K562 (cell line): ENCODE measurements around the gene DRC3. TPM values are rescaled to one million over a fixed set of nuclear protein-coding genes. Genes with fewer than 3 reads are reported as not detected.

ENCODE experiments used
- ATAC-seq: fragments of 200-7000 bp; cut with Tn5 transposase; 3 replicates; pipeline ENCODE4 v1.9.1; 2020; ENCODE audit warnings: moderate library complexity
- BruUV-seq: library from RNA; stranded (reverse); fragments of 400-500 nt; replicated peaks from 2 replicates; lab custom pipeline; 2021; lab: Mats Ljungman, UMichigan
- CTCF ChIA-PET: fragments of 300-600 bp; formaldehyde crosslinking; extraction: SDS; loops from one replicate; lab custom pipeline; 2021; ENCODE audit warnings: low intra/inter-chr PET ratio; lab: Yijun Ruan, JAX
- POLR2A ChIA-PET: fragments of 300-600, 350-650 bp; sonication (Branson Sonifier 250); formaldehyde crosslinking; extraction: SDS; loops from one replicate; lab custom pipeline; 2021; ENCODE audit warnings: antibody characterized with exemption, inconsistent platforms; lab: Yijun Ruan, JAX
- DNase-seq, 4 experiments: peaks; one replicate each; pipeline versions ENCODE4 v3.0.0 to v3.0.0-alpha.2; 2011 to 2018; ENCODE audit warnings: low spot score in 3 of 4, mixed read lengths in 3 of 4; ENCODE audit errors: extremely low read depth in 1 of 4
- FAIRE-seq: peaks from 2 replicates; lab custom pipeline; 2011; peaks lifted over from hg19 to GRCh38; lab: Jason Lieb, UNC
- H2AFZ ChIP-seq: 2 replicates; pipeline ENCODE4 v1.6.0; 2011; ENCODE audit warnings: low read depth, low read length, control low read depth, inconsistent platforms
- H3K27ac ChIP-seq: fragments of 200-600 bp; 3 replicates; pipeline ENCODE4 v1.8.0; 2011; ENCODE audit warnings: low read depth, mild to moderate bottlenecking, control low read depth, inconsistent platforms, low read length, moderate library complexity, mixed read lengths; ENCODE audit errors: extremely low read depth
- H3K27me3 ChIP-seq, 2 experiments: fragments of 300-600 bp in 1 of 2; 2 replicates in 1 of 2; 3 replicates in 1 of 2; pipeline versions ENCODE4 v1.6.0 to v1.8.0; 2011; ENCODE audit warnings: inconsistent platforms in 2 of 2, low read length in 2 of 2, mild to moderate bottlenecking in 1 of 2, mixed read lengths in 1 of 2, moderate library complexity in 1 of 2; ENCODE audit not compliant: control insufficient read depth in 2 of 2, insufficient read depth in 2 of 2
- H3K36me3 ChIP-seq: fragments of 300-600 bp; 3 replicates; pipeline ENCODE4 v1.8.0; 2011; ENCODE audit warnings: mild to moderate bottlenecking, low read length, inconsistent platforms; ENCODE audit not compliant: control insufficient read depth, insufficient read depth
- H3K4me1 ChIP-seq, 2 experiments: fragments of 200-600 bp in 1 of 2; replicated peaks in 1 of 2; 2 replicates in 1 of 2; 3 replicates in 1 of 2; pipeline versions ENCODE4 v1.5.1 to v1.8.0; 2011; ENCODE audit warnings: inconsistent platforms in 2 of 2, low read length in 2 of 2, mild to moderate bottlenecking in 1 of 2, mixed read lengths in 1 of 2, moderate library complexity in 1 of 2; ENCODE audit not compliant: control insufficient read depth in 2 of 2, insufficient read depth in 2 of 2
- H3K4me2 ChIP-seq: 2 replicates; pipeline ENCODE4 v1.6.1; 2011; ENCODE audit warnings: low read length, control low read depth, inconsistent platforms, mixed read lengths; ENCODE audit not compliant: insufficient read depth
- H3K4me3 ChIP-seq: fragments of 200-600 bp; sonication (generic), shearing (Covaris generic); 2 replicates; pipeline ENCODE4 v1.5.1; 2016; ENCODE audit warnings: control low read depth, inconsistent platforms
- H3K79me2 ChIP-seq: fragments of 200-600 bp; 3 replicates; pipeline ENCODE4 v1.8.0; 2011; ENCODE audit warnings: low read length, inconsistent platforms; ENCODE audit not compliant: control insufficient read depth, insufficient read depth
- H3K9ac ChIP-seq, 2 experiments: 2 replicates each; pipeline versions ENCODE4 v1.6.0 to v1.6.1; 2011; ENCODE audit warnings: low read depth in 2 of 2, low read length in 2 of 2, control low read depth in 1 of 2, inconsistent platforms in 1 of 2, mild to moderate bottlenecking in 1 of 2, mixed read lengths in 1 of 2; ENCODE audit not compliant: insufficient read depth in 1 of 2
- H3K9me1 ChIP-seq: one replicate; pipeline ENCODE4 v1.6.0; 2011; ENCODE audit warnings: inconsistent platforms, mild to moderate bottlenecking, low read length, moderate library complexity; ENCODE audit not compliant: control insufficient read depth, insufficient read depth
- H3K9me3 ChIP-seq: replicated peaks from 2 replicates; pipeline ENCODE4 v1.5.1; 2011; ENCODE audit warnings: low read depth, low read length, inconsistent platforms; ENCODE audit not compliant: control insufficient read depth, insufficient read depth
- H4K20me1 ChIP-seq: replicated peaks from 2 replicates; pipeline ENCODE4 v1.6.1; 2011; ENCODE audit warnings: low read length, inconsistent platforms, mixed read lengths; ENCODE audit not compliant: control insufficient read depth, insufficient read depth
- CHAMP1 ChIP-seq: fragments of 450-650 bp; IDR thresholded peaks from 2 replicates; pipeline ENCODE4 v1.6.1; 2016; ENCODE audit warnings: mild to moderate bottlenecking
- HCFC1 ChIP-seq: IDR thresholded peaks from 2 replicates; pipeline ENCODE4 v1.6.1; 2012; ENCODE audit warnings: low read depth, low read length, improper control_type of control experiment
- ILK ChIP-seq: fragments of 450-650 bp; IDR thresholded peaks from 2 replicates; pipeline ENCODE4 v1.6.1; 2016; ENCODE audit warnings: missing genetic modification characterization, low read depth, mild to moderate bottlenecking, missing compliant biosample characterization, moderate library complexity, borderline replicate concordance
- MNT ChIP-seq, 2 experiments: fragments of 450-650 bp; conservative IDR thresholded peaks; 2 replicates each; pipeline ENCODE4 v1.6.1; 2017; ENCODE audit warnings: mild to moderate bottlenecking in 2 of 2, moderate library complexity in 2 of 2
- RAD21 ChIP-seq, 2 experiments: fragments of 250-450 bp in 1 of 2; fragments of 450-650 bp in 1 of 2; sonication (Bioruptor Pico) in 1 of 2; formaldehyde crosslinking in 1 of 2; IDR thresholded peaks in 1 of 2; conservative IDR thresholded peaks in 1 of 2; 2 replicates each; pipeline versions ENCODE4 v1.4.0 to v1.8.0; 2020 to 2022; ENCODE audit warnings: mild to moderate bottlenecking in 2 of 2, moderate library complexity in 1 of 2
- WGBS: fragments of 100-300 bp; shearing (Covaris generic); methylation state at CpG from one replicate; pipeline ENCODE4 v1.1.6; 2016; ENCODE audit warnings: low coverage, mixed read lengths; ENCODE audit not compliant: insufficient coverage; ENCODE audit errors: missing lambda C conversion rate; 5-methylcytosine and 5-hydroxymethylcytosine counted together
- in situ Hi-C: fragments of 300-500 bp; cut with MboI; formaldehyde crosslinking; loops from 4 replicates; pipeline ENCODE4 v1.15.0; 2018; ENCODE audit warnings: inconsistent platforms, mixed read lengths
- intact Hi-C: fragments of 100-400 bp; cut with micrococcal nuclease; formaldehyde crosslinking; loops from 2 replicates; pipeline ENCODE4 v1.14.2; 2022
- polyA plus RNA-seq, 8 experiments: library from polyadenylated mRNA; depleted of rRNA in 4 of 8; stranded (reverse) in 5 of 8; unstranded in 3 of 8; fragments of >200 nt; fragmentation: Nextera tagmentation in 2 of 8; fragmentation: Illumina TruSeq in 1 of 8; extraction: Ambion mirVana in 2 of 8; extraction: Trizol in 1 of 8; gene quantifications; 2 replicates each; pipeline versions ENCODE4 v1.2.1 to v1.2.3, GENCODE V29; 2011 to 2014; ENCODE audit warnings: inconsistent platforms in 1 of 8, missing spikeins in 1 of 8
- total RNA-seq, 7 experiments: library from RNA; depleted of rRNA in 6 of 7; stranded (reverse); fragments of >200 nt in 6 of 7; fragmentation: Illumina TruSeq in 2 of 7; extraction: Trizol in 2 of 7; gene quantifications; 2 replicates each; pipeline versions ENCODE4 v1.2.1 to v1.2.3, GENCODE V29; 2011 to 2021; ENCODE audit warnings: low replicate concordance in 1 of 7
- TF ChIP-seq, protein P1 (sequence below): sonication (generic); formaldehyde crosslinking; IDR thresholded peaks from 2 replicates; pipeline ENCODE4 v1.8.0; 2022; ENCODE audit warnings: missing genetic modification reagents, mild to moderate bottlenecking, moderate library complexity, borderline replicate concordance
- TF ChIP-seq, protein P2 (sequence below), 3 experiments: IDR thresholded peaks in 2 of 3; conservative IDR thresholded peaks in 1 of 3; 2 replicates each; pipeline ENCODE4 v1.5.1; 2011 to 2012; ENCODE audit warnings: low read length in 3 of 3, mild to moderate bottlenecking in 3 of 3, control low read depth in 2 of 3, improper control_type of control experiment in 1 of 3, inconsistent platforms in 1 of 3, low read depth in 1 of 3, mixed read lengths in 1 of 3, moderate library complexity in 1 of 3; ENCODE audit not compliant: insufficient read depth in 2 of 3
- TF ChIP-seq, protein P3 (sequence below): fragments of 250-450 bp; sonication (Bioruptor Pico); IDR thresholded peaks from 2 replicates; pipeline ENCODE4 v1.8.0; 2021; ENCODE audit warnings: moderate library complexity, mild to moderate bottlenecking, inconsistent platforms

DRC3 gene
- total and polyA plus RNA-seq, 9 of the 15 experiments (the other 6 are each of a cell fraction or from before 2014, with no cell fraction given): 0.10 to 0.84 (median 0.30) TPM; not detected in 3

DNA sequence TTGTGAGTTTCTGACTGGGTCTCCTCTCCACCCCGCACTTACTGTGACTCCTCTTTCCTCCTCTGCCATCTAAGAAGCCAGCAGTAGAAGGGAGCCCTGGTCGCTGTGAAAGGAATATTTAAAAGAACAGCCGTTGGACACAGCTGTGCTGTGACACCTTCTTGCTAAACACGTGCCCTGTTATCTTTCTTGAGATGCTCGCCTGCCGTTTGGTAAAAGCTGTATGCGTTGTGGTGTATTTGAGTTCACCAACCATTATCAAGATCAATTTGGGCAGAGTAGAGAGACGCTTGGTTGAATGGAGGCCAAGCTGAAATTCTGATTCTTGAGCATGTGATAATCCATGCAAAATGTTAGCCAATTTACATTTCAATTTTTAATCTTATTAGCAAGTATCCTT, 70.3 kb downstream of the DRC3 start (continued):
- TF ChIP-seq MNT (conservative IDR thresholded peaks at IDR 0.05) (peak in 1 of 2 experiments; percentile 61; a peak in 1 of 4 replicates), CHAMP1 (no peak)
- TF ChIP-seq, protein P1, sequence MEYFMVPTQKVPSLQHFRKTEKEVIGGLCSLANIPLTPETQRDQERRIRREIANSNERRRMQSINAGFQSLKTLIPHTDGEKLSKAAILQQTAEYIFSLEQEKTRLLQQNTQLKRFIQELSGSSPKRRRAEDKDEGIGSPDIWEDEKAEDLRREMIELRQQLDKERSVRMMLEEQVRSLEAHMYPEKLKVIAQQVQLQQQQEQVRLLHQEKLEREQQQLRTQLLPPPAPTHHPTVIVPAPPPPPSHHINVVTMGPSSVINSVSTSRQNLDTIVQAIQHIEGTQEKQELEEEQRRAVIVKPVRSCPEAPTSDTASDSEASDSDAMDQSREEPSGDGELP (CRISPR knock-in tag): peak; percentile 40; the same call in 1 of the 2 replicates
- TF ChIP-seq, all 486 proteins: peak for 12

GRCh38 chr17:18043491-18043890, 70.8 kb downstream of the DRC3 start:
- BruUV-seq: no TSS peak
- ATAC-seq: no peak
- Histone ChIP-seq H3K4me2 (no peak overlapping the region), H3K4me3 (no peak overlapping the region), H3K36me3 (peaks cover 15% of the 10 kb centered on the region; the same call in 2 of the 3 replicates), H3K79me2 (peaks cover 33% of the 10 kb centered on the region), H3K9me1 (no peaks in the 10 kb centered on the region), H3K9ac (no peak overlapping the region), H2AFZ (no peak overlapping the region), H3K27me3 (no peaks in the 10 kb centered on the region), H3K4me1 (peaks cover 16 to 23% of the 10 kb centered on the region in 2 experiments; a peak in 4 of 5 replicates), H3K27ac (peak overlapping the region; percentile 20; the same call in 1 of the 3 replicates), H3K9me3 (no peaks in the 10 kb centered on the region), H4K20me1 (no peaks in the 10 kb centered on the region)
- peak in 3 of 4 experiments; percentile 23 to 30 (median 25) for DNase-seq
- ChIA-PET POLR2A (no interaction called here), CTCF (no interaction called here)
- intact Hi-C loops (loop anchor here (5.0 kb wide), 1 partner anchor 44 kb away; the partner anchor contains the start of gene DRG2), in situ Hi-C loops (no loop called here)
- WGBS: 33% methylated on average over 1 of the region's 1 CpG
- peak; percentile 86 for FAIRE-seq
- TF ChIP-seq HCFC1 (no peak), ILK (tag) (no peak), RAD21 (CRISPR knock-in tag; conservative IDR thresholded peaks at IDR 0.05 in 1 of 2, IDR thresholded peaks at IDR 0.05 in 1 of 2) (0 out of 4 replicates have a peak, but pooled peaks of 1 of the 2 experiments have one; percentile 19)
- TF ChIP-seq, protein P2, sequence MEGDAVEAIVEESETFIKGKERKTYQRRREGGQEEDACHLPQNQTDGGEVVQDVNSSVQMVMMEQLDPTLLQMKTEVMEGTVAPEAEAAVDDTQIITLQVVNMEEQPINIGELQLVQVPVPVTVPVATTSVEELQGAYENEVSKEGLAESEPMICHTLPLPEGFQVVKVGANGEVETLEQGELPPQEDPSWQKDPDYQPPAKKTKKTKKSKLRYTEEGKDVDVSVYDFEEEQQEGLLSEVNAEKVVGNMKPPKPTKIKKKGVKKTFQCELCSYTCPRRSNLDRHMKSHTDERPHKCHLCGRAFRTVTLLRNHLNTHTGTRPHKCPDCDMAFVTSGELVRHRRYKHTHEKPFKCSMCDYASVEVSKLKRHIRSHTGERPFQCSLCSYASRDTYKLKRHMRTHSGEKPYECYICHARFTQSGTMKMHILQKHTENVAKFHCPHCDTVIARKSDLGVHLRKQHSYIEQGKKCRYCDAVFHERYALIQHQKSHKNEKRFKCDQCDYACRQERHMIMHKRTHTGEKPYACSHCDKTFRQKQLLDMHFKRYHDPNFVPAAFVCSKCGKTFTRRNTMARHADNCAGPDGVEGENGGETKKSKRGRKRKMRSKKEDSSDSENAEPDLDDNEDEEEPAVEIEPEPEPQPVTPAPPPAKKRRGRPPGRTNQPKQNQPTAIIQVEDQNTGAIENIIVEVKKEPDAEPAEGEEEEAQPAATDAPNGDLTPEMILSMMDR (IDR thresholded peaks at IDR 0.05 in 2 of 3, conservative IDR thresholded peaks at IDR 0.05 in 1 of 3; ENCODE audit: insufficient read depth in 2 of 3, low read depth in 1 of 3, low read length in 3 of 3): peak in 2 of 3 experiments; percentile 5 to 33; a peak in 3 of 6 replicates
- TF ChIP-seq, protein P3, sequence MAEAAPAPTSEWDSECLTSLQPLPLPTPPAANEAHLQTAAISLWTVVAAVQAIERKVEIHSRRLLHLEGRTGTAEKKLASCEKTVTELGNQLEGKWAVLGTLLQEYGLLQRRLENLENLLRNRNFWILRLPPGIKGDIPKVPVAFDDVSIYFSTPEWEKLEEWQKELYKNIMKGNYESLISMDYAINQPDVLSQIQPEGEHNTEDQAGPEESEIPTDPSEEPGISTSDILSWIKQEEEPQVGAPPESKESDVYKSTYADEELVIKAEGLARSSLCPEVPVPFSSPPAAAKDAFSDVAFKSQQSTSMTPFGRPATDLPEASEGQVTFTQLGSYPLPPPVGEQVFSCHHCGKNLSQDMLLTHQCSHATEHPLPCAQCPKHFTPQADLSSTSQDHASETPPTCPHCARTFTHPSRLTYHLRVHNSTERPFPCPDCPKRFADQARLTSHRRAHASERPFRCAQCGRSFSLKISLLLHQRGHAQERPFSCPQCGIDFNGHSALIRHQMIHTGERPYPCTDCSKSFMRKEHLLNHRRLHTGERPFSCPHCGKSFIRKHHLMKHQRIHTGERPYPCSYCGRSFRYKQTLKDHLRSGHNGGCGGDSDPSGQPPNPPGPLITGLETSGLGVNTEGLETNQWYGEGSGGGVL: no peak
